PFSK-1 (cell line): ENCODE data around the gene SMYD1.

Experiments
- POLR2AphosphoS5 ChIP-seq: IDR thresholded peaks from 2 replicates; pipeline ENCODE4 v1.6.1; 2012; ENCODE audit warnings: low read depth, mild to moderate bottlenecking, control low read depth, low read length, moderate library complexity
- REST ChIP-seq, 2 experiments: IDR thresholded peaks; 2 replicates each; pipeline versions ENCODE4 v1.6.1 to v1.8.0; 2011 to 2012; ENCODE audit warnings: low read depth in 2 of 2, low read length in 2 of 2, control low read depth in 1 of 2, inconsistent platforms in 1 of 2, mild to moderate bottlenecking in 1 of 2, moderate library complexity in 1 of 2; ENCODE audit not compliant: insufficient read depth in 1 of 2
- SIN3A ChIP-seq: IDR thresholded peaks from 2 replicates; pipeline ENCODE4 v1.6.1; 2012; ENCODE audit warnings: mild to moderate bottlenecking, low read length, moderate library complexity, borderline replicate concordance; ENCODE audit not compliant: insufficient read depth

GRCh38 chr2:88114889-88115288 is 47.3 kb downstream of the SMYD1 start:
- no peak for TF ChIP-seq REST (IDR thresholded peaks at IDR 0.05; ENCODE audit: insufficient read depth in 1 of 2, low read depth in 2 of 2, low read length in 2 of 2)
- TF ChIP-seq POLR2AphosphoS5 = no peak
- no peak for TF ChIP-seq SIN3A
